NCI-H1105 treated with DMSO at 0.1 percent for 48 hours (cell line): ENCODE measurements around the gene ZNF391.
"Not testable (repeated sequence)": the region's sequence is repeated elsewhere in the genome, so short reads cannot be mapped to it uniquely, and the experiment has no call there.

ENCODE experiments used
- DNase-seq: peaks from one replicate; lab custom pipeline; 2025; lab: John Stamatoyannopoulos, UW

ZNF391 gene

DNA sequence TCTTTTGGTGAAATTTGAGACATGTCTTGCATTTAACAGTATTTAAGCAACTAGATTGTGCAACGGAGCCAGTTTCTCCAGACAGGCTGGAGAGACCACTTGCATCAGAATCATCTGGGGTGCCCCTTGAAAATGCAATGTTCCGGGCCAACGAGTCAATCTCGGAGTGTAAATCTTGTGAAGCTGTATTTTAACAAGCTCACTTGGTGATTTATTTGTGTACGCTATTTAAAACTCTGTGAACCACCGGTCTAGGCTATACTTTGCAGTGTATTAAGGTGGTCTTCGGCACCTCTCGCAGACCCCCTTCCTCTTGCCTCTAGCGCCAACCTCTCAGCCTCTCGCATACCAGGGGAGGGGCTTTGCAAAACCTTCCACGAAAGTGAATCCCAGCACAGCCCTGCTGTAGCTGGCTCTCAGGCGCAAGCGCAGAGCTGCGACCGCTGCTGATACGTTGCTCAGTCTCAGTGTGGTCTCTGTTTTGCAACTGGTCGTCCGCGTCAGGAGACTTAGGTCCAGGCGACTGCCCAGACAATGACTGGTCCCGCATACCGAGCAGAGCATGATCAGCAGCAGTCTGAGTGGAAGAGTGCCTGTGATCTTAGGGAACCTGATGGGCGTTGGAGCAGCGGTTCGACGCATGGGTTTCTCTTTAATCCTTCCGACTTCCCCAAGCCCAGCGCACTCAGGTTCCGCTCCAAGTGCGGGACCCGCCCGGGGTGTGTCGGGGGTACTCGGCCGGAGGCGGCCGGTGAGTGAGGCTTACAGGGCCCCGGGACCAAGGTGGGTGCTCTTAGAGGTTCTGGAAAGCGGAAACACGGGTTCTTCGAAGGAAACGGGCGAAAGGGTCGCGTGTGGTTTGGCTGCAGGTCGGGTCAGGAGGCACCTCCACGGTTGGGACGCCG, at the start of gene ZNF391:
ZNF391 (plus strand) TSS at position 467 of the 905 bp plus-strand sequence. CDS start 11,612 bp downstream, outside the sequence.
- DNase-seq, result peak; percentile 82

DNA sequence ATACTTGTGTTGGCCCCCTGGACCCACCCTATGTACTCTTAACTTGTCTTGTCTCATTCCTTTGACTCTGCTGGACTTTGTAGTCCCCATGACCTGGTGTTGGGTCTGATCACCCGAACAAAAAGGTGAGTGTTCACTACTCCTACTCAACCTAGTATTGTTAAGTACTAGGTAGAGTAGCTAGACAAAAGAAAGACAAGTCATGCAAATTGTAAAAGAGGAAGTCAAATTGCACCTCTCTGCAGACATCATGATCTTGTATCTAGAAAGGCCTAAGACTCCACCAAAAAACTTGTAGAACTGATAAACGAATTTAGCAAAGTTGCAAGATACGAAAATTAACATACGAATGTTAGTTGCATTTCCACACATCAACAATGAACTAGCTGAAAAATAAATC, 35.7 kb upstream of the ZNF391 start:
- no peak for DNase-seq

DNA sequence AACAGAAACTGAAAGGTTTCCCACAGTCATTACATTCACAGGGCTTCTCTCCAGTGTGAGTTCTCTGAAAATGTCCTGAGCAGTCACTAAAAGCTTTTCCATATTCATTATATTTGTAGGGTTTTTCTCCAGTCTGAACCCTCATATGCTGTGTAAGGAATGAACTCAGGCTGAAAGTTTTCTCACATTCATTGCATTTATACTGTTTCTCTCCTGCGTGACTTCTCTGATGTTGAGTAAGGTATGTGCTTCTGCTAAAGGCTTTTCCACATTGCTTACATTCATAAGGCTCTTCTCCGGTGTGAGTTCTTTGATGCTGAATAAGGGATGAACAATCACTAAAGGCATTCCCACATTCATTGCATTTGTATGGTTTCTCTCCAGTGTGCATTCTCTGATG, 29.8 kb upstream of the ZNF391 start:
- no peak for DNase-seq

DNA sequence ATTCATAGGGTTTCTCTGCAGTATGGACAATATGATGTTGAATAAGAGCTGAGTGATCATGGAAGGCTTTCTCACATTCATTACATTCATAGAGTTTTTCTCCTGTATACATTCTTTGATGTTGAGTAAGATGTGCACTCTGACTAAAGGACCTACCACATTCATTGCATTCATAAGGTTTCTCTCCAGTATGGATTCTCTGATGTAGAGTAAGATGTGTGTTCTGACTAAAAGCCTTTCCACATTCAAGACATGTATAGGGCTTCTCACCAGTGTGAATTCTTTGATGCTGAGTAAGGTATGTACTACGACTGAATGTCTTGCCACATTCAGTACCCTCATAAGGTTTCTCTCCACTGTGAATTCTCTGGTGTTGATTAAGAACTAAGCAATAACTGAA, 29.3 kb upstream of the ZNF391 start:
- no peak for DNase-seq

DNA sequence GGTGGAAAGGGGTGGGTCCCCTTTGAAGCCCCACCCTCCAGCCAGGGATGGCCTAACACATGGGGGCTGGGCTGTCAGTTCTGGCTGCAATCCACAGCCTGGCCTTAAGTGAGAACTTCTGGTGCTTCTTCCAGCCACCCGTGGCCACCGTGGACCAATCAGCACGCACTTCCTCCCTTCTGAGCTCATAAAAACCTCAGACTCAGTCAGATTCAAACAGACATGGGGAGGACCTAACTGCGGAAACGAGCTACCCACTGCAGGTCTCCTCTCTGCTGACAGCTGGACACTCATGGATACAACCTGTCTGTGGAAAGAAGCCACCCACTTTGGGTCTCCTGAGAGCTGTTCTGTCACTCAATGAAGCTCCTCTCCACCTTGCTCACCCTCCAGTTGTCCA, 20.4 kb upstream of the ZNF391 start:
- no peak for DNase-seq

DNA sequence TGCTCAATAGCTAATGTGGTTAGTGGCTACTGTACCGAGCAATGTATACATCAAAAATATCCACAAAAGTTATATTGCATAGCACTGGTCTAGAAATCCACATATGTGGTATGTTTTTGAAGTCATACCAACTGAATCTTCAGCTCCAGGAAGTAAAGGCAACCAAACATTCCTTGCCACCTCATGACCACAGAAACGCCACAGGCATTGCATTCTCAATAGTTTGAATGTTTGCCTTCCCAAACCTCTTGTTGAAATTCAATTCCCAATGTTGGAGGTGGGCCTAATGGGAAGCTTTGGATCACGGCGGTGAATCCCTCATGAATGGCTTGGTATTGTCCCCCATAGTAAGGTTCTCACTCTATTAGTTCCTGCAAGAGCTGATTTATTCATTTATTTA, 18.2 kb upstream of the ZNF391 start:
- DNase-seq, result no peak

DNA sequence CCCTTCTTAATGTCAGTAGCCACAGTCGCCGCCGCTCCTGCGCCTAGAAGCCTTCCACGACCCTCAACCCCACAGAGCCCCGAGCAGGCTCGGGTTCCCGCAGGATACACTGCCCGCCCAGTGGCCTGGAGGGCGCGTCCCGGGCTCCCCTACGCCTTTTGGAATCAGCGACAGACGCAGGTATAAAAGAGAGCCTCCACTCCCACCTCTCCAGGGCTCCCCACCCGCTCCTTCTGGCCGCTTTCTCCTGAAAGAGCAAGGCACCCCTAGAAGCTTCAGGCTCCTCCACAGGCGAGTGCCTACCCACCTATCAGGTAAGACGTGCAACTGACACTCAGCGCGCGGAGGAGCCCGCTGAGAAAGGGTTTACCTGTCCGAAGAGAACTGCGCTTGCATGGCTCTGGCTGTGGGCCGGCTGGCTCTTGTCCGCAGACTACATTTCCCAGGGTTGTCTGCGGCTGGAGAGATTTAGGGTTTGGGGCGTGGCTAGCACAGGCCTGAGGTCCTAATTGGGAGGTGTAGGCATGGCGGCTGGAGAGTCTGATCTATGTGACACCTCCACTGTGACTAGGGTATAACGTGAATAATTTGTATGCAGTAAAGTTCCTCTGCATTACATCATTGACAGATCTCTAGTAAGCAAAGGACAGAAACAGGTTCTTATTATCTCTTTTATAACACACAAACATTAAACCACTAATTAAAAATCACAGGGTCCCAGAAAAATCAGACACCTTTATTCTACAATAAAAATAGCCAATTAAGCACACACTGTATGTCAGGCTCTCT, 13.5 kb upstream of the ZNF391 start:
- DNase-seq, result peak; percentile 89

DNA sequence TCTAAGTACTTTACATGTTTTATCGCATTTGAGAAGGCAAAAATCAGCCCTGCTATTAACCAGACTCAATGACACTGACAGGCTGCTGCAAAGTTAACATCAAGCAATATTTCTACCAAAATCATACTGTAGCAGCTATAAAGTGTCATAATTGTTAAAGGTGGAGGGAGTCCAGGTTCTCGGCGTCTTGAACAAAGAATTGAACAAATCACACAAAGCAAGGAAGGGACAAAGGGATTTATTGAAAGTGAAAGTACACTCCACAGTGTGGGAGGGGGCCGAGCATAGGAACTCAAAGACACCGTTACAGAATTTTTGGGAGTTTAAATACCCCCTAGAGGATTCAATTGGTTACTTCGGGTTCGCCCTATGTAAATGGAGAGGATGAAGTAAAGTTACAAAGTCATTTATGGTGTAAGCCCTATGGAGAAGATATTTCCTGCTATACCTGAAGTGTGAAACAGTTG, 12.9 kb upstream of the ZNF391 start:
- no peak for DNase-seq

DNA sequence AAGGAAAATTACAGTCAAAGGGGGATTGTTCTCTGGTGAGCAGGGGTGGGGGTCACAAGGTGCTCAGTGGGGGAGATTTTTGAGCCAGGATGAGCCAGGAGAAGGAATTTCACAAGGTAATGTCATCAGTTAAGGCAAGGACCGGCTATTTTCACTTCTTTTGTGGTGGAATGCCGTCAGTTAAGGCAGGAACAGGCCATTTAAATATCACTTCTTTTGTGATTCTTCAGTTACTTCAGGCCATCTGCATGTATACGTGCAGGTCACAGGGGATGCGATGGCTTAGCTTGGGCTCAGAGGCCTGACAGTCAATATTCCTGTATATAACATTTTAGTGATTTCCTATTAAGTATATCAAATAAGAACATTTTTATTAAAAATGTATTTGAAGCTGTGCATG, 10.2 kb upstream of the ZNF391 start:
- DNase-seq, result not testable (repeated sequence)

DNA sequence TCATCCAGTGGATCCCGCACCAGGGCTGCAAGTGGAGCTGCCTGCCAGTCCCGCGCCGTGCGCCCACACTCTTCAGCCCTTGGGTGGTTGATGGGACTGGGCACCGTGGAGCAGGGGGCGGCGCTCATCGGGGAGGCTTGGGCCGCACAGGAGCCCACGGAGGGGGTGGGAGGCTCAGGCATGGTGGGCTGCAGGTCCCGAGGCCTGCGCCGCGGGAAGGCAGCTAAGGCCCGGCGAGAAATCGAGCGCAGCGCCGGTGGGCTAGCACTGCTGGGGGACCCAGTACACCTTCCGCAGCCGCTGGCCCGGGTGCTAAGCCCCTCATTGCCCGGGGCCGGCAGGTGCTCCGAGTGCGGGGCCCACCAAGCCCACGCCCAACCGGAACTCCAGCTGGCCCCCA, 7.6 kb upstream of the ZNF391 start:
- DNase-seq, result not testable (repeated sequence)

DNA sequence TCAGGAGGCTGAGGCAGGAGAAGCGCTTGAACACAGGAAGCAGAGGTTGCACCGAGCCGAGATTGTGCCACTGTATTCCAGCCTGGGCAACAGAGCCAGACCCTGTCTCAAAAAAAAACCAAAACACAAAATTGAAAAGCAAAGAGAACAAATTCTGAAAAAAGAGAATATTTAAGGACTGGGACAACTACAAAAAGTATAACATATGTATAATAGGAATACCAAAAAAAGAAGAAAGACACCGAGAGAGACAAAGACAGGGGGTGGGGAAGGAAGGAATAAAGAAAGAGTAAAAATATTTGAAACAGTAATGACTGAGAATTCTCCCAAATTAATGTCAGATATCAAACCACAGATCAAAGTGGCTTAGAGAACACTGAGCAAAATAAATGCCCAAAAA, 5.5 kb upstream of the ZNF391 start:
- no peak for DNase-seq

DNA sequence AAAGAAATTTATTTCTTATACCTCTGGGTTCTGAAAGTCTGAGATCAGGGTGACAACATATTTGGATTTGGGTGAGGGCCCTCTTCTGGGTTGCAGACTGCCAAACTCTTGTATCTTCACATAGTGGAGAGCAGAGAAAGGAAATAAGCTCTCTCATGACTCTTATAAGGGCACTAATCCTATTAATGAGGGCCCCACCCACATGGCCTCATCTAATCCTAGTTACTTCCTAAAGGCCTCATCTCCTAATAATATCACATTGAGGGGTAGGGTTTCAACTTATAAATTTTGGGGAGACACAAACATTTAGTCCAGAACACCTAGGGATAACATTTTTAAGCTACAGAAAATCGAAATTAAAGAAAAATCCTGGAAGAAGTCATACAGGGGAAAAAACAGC, 5.1 kb upstream of the ZNF391 start:
- DNase-seq, result no peak

DNA sequence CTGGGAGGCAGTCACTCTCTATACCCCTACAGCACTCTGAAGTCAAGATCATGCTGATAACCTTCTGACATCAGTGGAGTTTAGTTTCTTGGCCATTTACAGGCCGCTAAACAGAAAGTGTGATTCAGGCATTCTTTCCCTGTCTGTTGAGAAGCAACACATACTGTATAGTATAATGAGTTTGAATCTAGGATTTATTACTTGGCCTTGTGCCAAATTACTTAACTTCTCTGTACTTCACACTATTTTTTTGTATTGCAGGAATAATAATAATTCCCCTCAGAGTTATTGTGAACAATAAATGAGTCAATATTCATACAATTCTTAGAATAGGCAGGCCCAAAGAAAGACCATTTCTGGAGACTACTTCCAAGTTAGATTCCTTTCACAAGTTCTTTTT, 4.1 kb downstream of the ZNF391 start:
- DNase-seq, result no peak

DNA sequence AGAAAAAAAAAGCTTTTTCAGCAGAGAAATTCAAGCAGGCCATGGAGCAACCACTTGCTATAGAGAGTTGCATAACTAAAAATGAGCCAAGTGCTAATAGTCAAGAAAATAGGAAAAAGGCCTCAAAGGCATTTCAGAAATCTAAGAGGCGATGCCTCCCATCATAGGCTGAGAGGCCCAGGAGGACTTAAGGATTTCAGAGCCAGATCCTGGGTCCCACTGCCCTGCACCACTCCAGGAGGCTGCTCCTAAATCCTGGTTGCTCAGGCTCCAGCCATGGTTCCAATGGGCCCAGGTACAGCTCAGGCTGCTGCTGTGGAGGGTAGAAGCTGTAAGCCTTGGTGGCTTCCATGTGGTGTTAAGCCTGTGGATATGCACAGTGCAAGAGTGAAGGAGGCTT, 5.5 kb downstream of the ZNF391 start:
- no peak for DNase-seq

DNA sequence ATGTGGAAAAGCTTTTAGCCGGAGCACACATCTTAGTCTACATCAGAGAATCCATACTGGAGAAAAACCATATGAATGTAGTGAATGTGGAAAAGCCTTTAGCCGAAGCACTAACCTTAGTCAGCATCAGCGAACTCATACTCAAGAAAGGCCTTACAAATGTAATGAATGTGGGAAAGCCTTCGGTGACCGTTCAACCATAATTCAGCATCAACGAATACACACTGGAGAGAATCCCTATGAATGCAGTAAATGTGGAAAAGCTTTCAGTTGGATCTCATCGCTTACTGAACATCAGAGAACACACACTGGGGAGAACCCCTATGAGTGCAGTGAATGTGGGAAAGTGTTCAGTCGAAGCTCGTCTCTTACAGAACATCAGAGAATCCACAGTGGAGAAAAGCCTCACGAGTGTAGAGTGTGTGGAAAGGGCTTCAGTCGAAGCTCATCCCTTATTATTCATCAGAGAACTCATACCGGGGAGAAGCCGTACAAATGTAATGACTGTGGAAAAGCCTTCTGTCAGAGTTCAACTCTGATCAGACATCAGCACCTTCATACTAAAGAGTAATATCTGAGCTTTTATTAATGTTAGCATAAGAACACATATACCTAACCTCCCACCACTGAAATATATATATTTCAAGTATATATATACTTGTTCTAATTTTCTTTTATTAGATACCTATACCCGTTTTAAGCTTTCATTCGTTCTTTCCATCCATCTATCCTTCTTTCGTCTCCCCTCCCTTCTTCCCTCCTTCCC, 12.5 kb downstream of the ZNF391 start:
- no peak for DNase-seq

DNA sequence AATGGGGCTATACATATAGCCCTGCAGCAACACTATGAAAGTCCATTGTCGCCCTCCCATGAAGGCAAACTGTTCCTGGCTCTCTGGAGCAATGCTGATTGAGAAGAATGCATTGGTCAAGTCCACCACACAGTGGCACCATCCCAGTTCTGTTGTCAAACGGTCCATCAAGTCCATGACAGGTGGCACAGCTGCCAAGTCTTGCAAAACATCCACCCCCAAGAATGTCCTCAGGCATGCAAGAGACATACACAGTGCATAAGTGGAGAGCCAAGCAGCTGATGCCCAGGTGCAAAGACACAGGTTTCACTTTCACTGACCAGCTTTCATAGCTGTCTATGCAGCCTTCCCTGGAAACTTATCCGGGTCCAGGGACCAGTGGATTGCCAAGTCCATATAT, 17.5 kb downstream of the ZNF391 start:
- DNase-seq, result no peak

DNA sequence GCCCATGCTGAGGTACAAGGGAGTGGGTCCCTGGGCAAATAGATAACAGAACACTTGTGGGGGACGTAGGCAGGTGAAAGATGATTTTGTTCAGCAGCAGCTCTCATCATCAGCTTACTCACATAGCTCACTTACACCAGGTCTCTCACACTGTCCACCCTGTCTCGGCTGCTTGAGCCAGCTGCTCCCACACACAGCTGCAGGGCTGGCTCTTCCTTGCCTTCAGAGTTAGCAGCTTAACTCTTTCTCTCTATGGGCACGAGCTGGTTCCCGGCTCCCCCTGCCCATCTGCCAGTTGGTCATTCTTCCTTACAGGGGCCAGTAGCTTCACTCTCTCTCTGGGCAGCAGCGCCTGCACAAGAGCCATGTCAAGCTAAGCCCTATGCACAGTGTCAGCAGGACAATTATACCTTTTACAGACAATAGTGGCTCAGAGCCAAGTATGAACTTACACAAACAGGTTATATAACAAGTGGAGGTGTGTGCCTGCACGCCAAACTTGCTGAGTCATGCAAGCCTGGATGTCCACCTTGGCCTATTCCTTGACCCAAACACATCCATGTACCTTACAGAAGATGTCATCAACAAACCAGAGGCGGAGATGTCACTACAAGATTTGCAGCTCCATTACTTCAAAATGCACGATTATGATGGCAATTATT, 18.7 kb downstream of the ZNF391 start:
- no peak for DNase-seq

DNA sequence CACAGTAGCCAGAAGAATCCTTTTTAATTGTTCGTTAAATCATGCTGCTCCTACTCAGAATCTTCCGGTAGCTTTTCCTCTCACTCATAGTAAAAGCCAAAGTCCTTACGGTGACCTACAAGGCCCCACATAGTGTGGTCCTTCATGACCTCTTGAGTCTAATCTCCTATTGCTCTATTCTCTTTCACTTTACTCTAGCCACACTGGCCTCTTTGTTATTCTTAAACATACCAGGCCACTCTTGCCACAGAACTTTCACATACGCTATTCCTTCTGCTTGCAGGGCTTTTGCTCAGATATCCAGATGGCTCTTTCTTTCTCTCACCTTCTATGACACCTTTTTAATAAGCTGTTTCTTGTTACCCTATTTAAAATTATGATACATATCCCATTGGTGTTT, 25.7 kb downstream of the ZNF391 start:
- no peak for DNase-seq

DNA sequence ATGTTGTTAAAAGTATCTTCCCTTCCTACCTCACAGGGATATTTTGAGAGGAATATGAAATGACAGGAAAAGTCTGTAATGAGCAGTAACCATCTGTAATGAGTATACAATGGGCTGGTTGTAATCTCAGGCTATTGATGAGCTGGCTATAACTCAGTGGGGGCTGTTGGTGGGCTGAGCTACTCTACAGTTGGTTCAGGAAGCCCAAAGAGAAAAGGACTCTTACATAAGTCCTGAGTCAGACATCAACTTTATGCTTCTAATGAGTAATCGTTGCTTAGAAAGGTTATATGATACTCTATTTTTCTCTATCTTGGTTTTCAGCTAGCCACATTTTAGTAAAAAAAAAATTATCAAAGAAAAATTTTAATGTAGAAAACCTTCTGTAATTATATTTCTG, 26.4 kb downstream of the ZNF391 start:
- no peak for DNase-seq

DNA sequence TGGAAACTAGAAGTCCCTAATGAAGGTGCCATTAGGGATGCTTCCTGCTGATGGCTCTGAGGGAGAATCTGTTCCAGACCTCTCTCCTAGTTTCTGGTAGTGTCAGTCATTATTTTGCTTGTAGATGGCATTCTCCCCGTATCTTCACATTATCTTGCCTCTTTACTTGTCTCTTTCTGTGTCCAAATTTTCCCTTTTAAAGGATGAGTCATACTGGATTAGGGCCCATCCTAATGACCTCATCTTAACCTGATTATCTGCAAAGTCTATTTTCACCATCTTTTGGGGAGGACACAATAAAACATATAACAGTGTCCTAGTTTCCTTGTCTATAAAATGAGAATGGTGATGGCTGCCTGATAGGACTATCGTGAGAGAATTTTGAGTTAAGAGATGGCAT, 27.3 kb downstream of the ZNF391 start:
- DNase-seq, result no peak

DNA sequence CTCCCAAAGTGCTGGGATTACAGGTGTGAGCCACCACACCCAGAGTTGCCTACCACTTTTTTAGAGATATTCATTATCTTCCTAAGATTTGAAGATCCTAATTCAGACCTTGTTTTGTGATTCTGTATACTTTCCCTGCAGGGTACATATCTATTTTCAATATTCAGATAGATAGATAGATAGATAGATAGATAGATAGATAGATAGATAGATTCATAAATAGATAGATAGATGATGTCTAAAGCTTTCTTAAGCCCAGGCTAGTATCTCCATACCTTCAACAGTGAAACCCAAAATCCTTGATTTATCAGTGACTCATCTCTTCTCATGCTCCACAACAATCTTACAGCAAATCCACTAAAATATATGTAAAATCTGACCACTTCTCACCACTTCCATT, 30.8 kb downstream of the ZNF391 start:
- DNase-seq, result no peak
